ENCODE results near the gene SPSB3. TPM values are rescaled to one million over a fixed set of nuclear protein-coding genes. Genes with fewer than 3 reads are reported as not detected.

The SPSB3 gene
- total RNA-seq, 4 donors from 2014 or later: 52.2 to 87.3 (median 68.5) TPM

DNA sequence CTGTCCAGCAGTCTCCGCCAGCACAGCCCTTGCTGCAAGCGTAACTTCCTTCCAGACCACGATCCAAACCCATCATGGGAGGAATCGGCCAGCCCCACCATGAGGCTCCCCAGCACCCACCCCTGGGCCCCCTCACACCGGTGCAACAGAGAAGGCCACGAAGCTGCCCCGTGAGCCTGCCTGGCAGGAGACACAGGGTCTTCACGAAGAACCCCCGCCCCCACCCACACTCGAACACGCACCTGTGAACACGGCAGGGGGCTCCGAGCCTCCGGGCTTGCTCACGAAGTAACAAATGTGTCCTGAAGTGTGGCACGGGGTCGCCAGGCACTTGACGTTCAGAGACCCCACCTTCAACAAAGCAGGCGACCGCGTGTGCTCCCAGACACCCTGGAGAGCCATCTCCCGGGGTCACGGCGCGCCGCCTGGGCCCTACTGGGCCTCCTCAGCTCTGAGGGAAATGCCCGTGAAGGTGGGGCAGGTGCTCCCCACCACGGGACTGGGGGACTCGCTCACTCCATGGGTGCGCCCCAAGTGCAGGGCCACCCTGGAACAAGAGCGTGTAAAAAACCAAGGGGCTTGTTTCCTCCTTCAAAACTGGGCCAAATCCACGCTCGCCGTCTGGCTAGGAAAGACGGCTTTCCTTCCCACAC lies 36.6 kb upstream of the SPSB3 start:
- Histone ChIP-seq H3K27ac (no peak overlapping the region), H3K4me3 (replicated peaks in 1 of 3) (no peak overlapping the region), H3K9me3 (no peaks in the 10 kb centered on the region), H3K4me1 (peaks cover 0 to 3% of the 10 kb centered on the region in 2 donors), H3K27me3 (no peaks in the 10 kb centered on the region), H3K36me3 (peaks cover 34 to 53% of the 10 kb centered on the region in 2 donors)
- WGBS, 2 donors: 93 to 95% methylated on average over 23 to 34 of the region's 35 CpGs
- no peak for TF ChIP-seq POLR2A (IDR thresholded peaks at IDR 0.05)
- TF ChIP-seq, protein P1, sequence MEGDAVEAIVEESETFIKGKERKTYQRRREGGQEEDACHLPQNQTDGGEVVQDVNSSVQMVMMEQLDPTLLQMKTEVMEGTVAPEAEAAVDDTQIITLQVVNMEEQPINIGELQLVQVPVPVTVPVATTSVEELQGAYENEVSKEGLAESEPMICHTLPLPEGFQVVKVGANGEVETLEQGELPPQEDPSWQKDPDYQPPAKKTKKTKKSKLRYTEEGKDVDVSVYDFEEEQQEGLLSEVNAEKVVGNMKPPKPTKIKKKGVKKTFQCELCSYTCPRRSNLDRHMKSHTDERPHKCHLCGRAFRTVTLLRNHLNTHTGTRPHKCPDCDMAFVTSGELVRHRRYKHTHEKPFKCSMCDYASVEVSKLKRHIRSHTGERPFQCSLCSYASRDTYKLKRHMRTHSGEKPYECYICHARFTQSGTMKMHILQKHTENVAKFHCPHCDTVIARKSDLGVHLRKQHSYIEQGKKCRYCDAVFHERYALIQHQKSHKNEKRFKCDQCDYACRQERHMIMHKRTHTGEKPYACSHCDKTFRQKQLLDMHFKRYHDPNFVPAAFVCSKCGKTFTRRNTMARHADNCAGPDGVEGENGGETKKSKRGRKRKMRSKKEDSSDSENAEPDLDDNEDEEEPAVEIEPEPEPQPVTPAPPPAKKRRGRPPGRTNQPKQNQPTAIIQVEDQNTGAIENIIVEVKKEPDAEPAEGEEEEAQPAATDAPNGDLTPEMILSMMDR (IDR thresholded peaks at IDR 0.05): no peak
- no peak for DNase-seq
- intact Hi-C loops (cut with DNase I): no loop called here

DNA sequence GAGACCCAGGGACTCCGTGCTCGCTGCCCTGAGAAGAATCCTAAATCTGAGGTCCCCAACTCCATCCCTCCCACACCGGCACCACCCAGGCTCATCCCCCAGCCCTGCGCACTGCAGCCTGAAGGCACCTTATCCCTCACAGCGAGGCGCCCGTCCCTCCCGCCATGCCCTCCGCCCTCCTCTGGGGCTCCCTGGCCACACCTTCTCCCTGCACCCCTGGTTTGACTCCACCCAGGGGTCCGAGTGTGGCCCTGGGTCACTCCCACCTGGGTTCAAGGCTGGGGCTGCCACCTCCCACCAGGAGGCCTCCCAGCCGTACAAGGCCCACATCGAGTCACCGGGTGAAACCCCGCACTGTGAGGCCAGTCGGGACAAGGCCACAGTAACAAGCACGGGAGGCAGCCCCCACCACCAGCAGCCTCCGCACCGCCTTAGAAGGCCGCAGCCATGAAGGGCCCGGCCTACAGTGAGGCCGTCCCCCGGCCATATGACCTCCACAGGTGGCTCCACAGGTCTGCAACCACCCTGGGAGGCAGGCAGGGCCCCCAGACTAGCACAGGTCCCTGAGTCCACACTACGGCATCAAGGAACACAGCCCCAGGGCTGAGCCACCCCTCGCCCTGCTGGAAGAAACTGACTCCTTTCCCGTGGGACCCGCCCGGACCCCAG lies 36.0 kb upstream of the SPSB3 start:
- WGBS, 2 donors: 93 to 96% methylated on average over 15 to 17 of the region's 27 CpGs
- Histone ChIP-seq H3K4me3 (replicated peaks in 1 of 3) (no peak overlapping the region), H3K27me3 (no peaks in the 10 kb centered on the region), H3K27ac (no peak overlapping the region), H3K9me3 (no peaks in the 10 kb centered on the region), H3K36me3 (peaks cover 34 to 53% of the 10 kb centered on the region in 2 donors), H3K4me1 (no peaks in the 10 kb centered on the region)
- no peak for TF ChIP-seq POLR2A (IDR thresholded peaks at IDR 0.05)
- TF ChIP-seq, protein P1 (IDR thresholded peaks at IDR 0.05): no peak
- DNase-seq: no peak
- intact Hi-C loops (cut with DNase I): no loop called here

DNA sequence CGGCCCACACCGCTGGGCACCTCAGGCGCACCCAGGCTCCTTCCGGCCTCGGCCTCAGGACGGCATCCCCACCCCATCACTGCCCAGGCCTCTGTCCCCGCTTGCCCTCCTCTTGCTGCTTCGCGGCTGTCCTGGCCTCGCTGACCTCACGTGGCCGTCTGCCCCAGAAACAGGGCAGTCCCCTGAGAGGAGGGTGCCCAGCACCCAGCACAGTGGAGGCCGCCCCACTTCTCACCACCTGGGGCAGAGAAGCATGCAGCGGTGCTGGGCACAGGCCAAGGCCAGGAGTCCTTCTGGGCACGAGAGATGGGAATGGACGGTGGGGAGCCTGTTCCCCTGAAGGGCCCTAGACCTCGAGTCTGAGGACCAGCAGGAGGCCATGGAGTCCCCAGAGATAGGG lies 35.3 kb upstream of the SPSB3 start:
- no peak for DNase-seq
- 92% methylated on average over 15 to 16 of the region's 17 CpGs for WGBS, 2 donors
- H3K27ac ChIP-seq: no peak overlapping the region
- H3K36me3 ChIP-seq: peaks cover 34 to 53% of the 10 kb centered on the region in 2 donors
- TF ChIP-seq POLR2A (IDR thresholded peaks at IDR 0.05): no peak
- TF ChIP-seq, protein P1 (IDR thresholded peaks at IDR 0.05): no peak
- intact Hi-C loops (cut with DNase I): no loop called here
- H3K4me3 ChIP-seq (replicated peaks in 1 of 3): no peak overlapping the region
- no peaks in the 10 kb centered on the region for H3K27me3 ChIP-seq
- H3K4me1 ChIP-seq: no peaks in the 10 kb centered on the region
- no peaks in the 10 kb centered on the region for H3K9me3 ChIP-seq

DNA sequence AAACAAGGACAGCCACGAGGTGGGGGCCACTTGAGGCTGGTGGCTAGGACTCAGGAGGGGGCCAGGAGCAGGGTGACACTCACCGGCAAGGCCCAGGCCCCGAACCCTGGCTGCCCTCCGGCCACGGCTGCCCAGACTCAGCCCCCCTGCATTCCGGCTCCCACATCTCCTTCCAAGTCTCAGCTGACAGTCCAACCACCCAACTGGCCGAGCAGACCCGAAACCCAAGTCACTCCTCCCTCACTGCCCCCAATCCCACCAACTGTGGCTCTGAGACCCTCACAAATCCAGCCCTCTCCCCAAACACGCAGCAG lies 34.9 kb upstream of the SPSB3 start:
- no peaks in the 10 kb centered on the region for H3K4me1 ChIP-seq
- H3K27me3 ChIP-seq: no peaks in the 10 kb centered on the region
- H3K9me3 ChIP-seq: no peaks in the 10 kb centered on the region
- DNase-seq: no peak
- no peak overlapping the region for H3K27ac ChIP-seq
- WGBS, 2 donors: 89 to 91% methylated on average over 8 to 9 of the region's 9 CpGs
- no peak overlapping the region for H3K4me3 ChIP-seq (replicated peaks in 1 of 3)
- peaks cover 30 to 50% of the 10 kb centered on the region in 2 donors for H3K36me3 ChIP-seq
- intact Hi-C loops (cut with DNase I): no loop called here
- TF ChIP-seq, protein P1 (IDR thresholded peaks at IDR 0.05): no peak
- no peak for TF ChIP-seq POLR2A (IDR thresholded peaks at IDR 0.05)
